ENCODE measurements around the gene C10orf67. TPM values are rescaled to one million over a fixed set of nuclear protein-coding genes. Genes with fewer than 3 reads are reported as not detected.
"Not testable (repeated sequence)": the region's sequence is repeated elsewhere in the genome, so short reads cannot be mapped to it uniquely, and the experiment has no call there.

The C10orf67 gene
- total RNA-seq, 1 donor from 2014 or later: not detected

DNA sequence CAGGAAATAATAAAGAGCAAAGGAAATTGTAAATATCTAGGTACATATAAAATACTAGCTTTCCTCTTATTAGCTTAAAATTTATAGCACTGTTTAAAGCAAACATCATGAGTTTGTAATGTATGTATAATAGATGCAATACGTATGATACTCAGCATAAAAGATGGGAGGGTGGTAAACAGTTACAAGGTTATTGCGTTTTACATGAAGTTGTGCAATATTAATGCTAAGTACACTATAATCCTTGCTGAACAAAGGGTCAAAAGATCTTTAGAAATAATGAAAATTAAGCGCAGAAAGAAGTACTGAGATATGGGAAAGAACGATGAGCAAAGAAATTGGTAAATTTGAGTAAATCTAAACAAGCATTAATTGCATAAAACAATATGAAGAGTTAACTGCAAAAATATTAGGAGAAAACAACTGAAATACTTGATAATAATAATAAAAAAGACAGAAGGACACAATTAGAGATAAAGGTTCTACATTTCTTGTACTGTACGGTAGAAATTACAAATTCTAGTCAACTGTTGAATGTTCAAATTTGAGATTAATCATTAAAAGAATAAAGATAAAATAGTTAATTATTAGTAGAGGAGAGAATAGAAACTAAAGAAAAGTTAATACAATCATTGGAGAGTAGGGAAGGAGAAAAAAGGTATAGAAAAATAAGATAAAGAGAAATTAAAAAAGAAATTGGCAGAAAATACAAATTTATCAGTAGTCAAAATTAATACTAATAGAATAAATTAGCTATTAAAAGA, 17.9 kb downstream of the C10orf67 start:
- intact Hi-C loops (cut with micrococcal nuclease): loop anchor here (5.0 kb wide), 1 partner anchor 41 kb away; no protein-coding TSS in a partner anchor

DNA sequence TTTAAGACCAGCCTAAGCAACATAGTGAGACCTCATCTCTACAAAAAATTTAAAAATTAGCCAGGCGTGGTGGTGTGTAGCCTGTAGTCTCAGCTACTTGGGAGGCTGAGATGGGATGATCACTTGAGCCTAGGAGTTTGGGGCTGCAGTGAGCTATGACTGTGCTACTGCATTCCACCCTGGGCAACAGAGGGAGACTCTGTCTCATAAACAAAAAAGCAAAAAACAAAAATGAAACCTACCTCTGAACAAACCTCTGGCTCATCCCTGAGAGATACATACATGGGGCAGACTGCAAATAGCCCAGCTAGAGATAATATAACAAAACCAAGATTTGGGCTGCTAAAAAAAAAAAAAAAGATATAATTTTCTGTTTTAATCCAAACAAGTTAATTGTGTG, 19.5 kb downstream of the C10orf67 start:
- intact Hi-C loops (cut with micrococcal nuclease): loop anchor here (5.0 kb wide), 1 partner anchor 42 kb away; no protein-coding TSS in a partner anchor

DNA sequence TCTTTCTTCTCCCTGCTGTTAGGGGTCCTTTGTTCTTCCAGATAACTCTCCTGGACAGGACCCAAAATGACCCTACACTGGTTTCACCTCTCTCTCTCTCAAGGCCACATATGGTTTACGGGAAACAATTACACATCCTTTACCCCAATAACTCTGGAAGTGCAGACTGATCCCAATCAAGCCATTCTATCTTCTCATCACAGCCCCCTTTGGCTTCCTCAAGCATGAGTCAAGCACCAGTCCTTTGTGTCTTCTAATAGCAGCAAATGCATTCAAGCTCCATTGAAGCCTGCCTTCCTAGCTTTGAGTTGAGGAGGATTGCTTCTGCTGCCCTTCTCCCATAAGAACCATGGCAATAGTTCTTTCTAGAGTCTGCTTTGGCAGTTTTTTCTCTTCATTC, 20.2 kb downstream of the C10orf67 start:
- intact Hi-C loops (cut with micrococcal nuclease): no loop called here

DNA sequence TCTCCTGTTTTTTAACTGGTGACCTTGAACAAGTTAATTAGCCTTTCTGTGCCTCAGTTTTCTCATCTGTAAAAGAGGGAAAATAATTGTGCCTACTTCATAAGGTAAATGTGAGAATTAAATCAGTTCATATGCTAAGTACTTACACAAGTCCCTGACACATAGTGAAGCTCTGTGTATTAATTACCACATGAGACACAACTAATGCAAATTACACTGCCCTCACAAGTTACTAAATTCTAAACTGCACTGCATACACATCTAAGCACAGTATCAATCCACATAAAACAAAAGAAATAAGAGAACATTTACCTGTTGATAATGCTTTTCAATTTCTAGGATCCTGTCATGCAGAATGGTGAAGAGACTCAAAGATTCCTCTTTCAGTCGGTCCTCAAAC, 22.5 kb downstream of the C10orf67 start:
- intact Hi-C loops (cut with micrococcal nuclease): no loop called here

DNA sequence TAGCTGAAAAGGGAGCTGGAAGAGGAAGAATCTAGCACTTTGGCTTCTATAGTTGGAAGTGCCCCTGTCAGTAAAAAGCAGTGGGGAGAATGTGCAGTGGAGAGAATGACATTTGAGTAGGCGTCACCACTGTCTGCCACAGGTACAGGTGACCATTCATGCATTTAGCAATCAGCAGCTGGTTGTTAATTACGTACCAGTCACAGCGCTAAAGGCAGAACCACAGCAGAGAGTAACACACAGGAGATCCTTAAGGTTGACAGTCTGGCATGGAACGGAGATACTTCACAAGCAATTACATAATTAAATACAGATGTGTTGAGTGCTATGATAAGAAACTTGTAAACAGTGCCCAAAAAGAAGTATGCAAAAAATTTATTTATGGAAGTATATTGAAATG, 24.8 kb downstream of the C10orf67 start:
- intact Hi-C loops (cut with micrococcal nuclease): no loop called here

DNA sequence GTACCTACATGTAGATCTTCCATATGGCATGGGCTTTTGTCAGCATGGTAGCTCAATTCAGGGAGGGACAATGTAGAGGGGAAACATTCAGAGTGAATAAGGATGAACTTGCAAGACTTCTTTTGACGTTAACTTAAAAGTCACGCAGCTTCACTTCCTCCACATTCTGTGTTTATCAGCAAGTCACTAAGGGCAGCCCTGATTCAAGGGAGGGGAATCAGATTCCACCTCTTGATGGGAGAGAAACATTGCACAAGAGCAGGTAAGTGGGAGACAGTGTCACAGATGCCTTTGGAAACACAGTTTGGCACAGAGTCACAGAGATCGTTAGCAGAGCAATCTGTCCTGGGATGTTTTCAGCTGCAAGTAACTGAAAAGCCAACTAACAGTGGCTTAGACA, 26.2 kb downstream of the C10orf67 start:
- intact Hi-C loops (cut with micrococcal nuclease): no loop called here

DNA sequence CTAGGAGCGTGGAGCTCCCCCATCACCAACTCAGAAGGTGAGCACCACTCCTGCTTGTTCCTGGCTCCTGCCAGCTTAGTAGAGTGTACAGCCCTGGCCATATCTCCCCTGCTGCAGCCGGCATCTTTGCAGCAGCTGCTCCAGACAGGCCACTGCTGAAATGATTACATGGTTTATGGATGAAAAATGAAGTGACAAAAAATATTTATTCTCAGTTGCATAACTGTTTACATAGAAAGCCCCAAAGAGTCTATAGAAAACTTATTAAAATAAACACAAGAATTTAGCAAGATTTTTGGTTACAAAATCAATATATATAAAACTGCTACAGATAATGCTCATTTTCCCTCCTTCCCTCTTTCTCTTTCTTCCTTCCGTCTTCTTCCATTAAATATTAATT, 27.2 kb downstream of the C10orf67 start:
- intact Hi-C loops (cut with micrococcal nuclease): no loop called here

DNA sequence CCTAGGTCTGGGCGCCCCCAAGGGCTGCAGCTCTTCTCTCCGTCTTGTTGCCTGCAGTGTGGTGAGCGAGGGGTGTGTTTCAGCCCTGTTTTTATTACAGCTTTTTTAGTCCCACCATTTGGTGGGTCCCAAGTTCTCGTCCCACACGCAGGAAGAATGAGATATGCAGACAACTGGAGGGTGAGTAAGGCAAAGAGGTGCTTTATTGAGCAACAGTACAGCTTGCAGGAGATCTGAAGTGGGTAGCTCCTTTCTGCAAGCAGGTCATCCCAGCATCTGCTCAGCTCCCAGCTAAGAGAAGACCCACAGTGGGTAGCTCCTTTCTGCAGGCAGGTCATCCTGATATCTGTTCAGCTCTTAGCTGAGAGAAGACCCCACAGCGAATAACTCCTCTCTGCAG, 28.2 kb downstream of the C10orf67 start:
- intact Hi-C loops (cut with micrococcal nuclease): no loop called here

DNA sequence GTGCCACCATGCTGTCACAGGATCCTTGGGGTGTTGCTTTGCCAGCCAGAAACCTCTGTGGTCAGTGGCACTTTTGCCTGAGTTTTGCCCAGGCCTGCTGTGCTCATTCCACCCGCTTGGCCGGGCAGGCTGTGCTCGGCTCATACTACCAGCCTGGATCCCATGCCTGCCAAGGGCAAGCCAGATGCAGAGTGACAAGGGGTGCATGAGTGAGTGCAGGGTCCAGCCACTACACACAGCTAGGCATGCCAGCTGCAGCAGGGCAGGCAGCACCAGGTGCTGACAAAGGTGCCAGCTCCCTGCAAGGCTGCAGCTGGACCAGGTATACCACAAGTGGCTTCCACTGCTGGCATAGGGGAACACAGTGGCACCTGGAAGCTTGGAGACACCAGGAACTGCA, 28.6 kb downstream of the C10orf67 start:
- intact Hi-C loops (cut with micrococcal nuclease): loop anchor here (2.0 kb wide), 1 partner anchor 215 kb away; no protein-coding TSS in a partner anchor

DNA sequence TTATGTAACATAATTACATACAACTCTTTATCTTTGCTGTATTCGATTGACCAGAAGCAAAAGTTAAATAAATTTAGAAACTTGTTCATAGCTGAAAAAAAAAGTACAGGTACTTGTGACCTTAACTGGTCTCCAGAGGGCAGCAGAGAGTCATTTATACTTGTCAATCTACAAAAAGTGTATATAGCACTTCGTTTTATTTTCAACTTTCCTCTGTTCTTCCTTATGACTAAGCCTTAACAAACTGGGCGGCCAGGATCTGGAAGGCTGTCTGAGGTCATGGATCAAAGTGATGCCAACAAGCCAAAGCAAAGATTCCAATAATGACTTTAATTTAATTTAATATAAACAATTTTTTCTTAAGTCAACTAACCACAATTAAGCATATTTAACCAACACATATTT, 29.8 kb downstream of the C10orf67 start:
- intact Hi-C loops (cut with micrococcal nuclease): loop anchor here (1.0 to 2.0 kb wide), 2 partner anchors 216 to 388 kb away; no protein-coding TSS in a partner anchor

DNA sequence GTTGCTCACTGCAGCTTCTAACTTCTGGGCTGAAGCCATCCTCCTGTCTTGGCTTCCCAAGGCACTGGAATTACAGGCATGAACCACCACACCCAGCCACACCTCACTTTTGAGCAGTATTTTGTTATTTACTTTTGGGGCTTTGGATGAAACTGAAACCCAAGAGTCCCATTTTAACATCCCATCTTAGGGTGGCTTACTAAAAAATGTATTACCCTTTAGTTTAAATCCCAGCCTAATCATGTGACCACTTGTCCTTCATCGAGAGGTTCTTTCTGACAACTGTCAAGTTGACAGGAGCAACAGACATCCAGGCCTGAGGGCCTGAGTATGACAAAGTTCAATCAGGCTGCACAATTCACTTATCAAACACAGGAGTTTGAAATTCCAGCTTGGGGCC, 33.6 kb downstream of the C10orf67 start:
- intact Hi-C loops (cut with micrococcal nuclease): no loop called here

DNA sequence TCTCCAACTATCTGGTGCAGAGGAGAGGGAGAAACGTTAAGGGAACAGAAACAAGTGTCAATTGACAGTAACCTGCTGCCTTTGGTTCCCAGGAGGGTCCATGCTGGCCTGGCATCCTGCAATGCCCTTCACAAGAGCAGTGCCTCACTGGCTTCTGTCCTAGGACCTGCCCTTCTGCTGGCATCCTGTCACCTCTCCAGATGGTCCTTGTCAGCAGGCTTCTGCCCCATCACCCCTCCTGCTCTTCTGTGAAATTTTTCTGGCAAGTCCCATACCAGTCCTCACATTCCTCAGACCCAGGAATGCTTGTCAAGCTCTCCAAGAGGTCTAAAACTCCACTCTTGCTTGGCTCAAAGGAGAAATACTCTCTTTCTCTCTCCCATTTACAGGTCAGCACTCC, 34.2 kb downstream of the C10orf67 start:
- intact Hi-C loops (cut with micrococcal nuclease): no loop called here

DNA sequence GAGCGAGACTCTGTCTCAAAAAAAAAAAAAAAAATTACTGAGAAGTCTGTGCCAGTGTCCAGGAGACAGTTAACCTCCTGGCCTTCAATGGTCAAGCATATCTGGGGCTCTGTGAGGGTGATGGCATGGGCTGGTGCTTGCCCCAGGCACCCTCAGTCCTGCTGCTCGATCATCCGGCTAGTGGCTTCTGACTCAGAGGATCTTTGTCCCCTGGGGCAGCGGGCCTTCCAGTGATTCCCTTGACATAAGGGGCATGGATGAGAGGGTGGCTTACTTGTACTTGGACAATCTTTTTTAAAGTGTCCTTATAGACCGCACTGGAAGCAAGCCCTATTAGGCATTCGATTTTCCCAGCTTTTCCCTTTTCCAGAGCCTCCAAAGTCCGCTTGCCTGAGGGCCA, 44.6 kb downstream of the C10orf67 start:
- intact Hi-C loops (cut with micrococcal nuclease): not testable (repeated sequence)

DNA sequence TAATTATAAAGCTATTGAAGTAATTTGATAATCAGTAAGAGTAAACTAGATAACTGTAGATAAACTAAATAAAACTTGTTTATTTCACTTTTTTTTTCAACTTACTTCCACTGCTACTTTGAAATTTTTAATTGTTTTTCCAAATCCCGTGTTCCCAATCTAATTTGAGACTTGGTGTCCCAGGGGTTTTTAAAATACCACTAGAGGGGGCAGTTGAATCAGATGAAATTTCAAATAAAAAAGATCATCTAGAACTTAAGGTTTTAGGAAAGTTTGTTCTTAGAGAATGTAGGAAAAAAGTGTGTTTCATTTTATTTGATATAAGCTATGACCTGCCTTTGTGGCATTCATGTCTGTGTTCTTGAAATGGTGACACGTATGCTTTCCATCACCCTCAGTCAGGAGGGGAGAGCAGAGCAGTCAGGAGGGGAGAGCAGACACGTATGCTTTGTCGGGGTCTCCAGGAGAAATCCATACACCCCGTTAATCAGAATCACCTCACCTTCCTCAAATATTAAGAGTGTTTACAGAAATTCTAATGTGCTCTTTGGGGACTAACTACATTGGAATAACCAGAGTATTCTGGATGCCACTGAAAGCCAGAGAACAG, 49.9 kb downstream of the C10orf67 start:
- intact Hi-C loops (cut with micrococcal nuclease): no loop called here

DNA sequence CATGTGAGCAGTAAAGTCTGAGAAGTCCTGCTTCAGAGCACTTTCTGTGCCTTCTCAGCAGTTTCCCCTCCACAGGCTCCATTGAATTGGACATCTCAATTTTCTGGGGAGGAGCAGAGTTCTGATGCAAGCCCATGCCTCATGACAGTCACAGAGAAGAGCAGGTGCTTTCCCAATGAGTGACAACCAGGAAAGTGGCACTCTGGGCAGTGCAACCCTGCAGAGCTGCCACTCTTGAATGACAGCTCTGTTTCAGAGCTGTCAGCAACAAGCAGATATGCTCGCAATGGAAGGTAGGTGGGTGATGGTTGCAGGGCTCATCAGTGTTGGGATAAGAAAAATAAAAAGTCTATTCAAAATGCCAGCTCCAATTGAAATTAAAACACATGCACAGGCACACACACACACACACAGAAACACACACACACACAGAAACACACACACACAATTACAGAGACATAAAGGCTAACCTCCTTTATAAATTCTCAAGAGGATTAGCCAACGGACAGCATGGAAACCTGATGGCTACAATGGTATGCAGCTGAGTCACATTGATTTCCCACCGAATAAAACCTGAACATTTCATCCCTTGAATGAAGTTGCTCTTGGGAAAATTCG, 50.5 kb downstream of the C10orf67 start:
- intact Hi-C loops (cut with micrococcal nuclease): loop anchor here (1.0 kb wide), 1 partner anchor 136 kb away; no protein-coding TSS in a partner anchor

DNA sequence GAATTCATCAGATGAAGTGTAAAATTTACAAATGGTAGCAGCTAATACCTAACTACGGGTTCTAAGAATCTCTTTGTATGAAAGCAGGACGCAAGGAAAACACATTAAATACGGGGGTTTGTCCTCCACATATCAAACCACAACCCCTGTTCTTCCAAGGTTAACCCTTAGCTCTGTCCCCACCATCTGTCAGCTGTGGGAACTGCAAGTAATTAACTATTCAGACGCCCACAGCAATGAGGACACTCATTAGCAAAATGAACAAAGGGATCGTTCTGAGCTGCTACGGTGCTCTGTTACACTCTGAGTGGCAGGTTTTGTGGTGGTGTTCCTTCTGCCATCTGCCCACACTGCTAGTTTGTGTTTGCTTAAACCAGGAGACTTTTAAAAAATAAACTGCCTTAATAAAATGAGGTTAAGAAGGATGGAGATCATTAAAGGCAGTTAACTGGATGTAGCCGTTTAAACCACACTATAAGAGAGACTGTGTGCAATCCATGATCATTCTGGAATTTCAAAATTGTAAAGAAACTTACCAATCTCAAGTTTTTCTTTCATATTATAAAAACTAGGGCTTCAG, 51.4 kb downstream of the C10orf67 start:
- intact Hi-C loops (cut with micrococcal nuclease): loop anchor here (1.0 kb wide), 1 partner anchor 135 kb away; no protein-coding TSS in a partner anchor

DNA sequence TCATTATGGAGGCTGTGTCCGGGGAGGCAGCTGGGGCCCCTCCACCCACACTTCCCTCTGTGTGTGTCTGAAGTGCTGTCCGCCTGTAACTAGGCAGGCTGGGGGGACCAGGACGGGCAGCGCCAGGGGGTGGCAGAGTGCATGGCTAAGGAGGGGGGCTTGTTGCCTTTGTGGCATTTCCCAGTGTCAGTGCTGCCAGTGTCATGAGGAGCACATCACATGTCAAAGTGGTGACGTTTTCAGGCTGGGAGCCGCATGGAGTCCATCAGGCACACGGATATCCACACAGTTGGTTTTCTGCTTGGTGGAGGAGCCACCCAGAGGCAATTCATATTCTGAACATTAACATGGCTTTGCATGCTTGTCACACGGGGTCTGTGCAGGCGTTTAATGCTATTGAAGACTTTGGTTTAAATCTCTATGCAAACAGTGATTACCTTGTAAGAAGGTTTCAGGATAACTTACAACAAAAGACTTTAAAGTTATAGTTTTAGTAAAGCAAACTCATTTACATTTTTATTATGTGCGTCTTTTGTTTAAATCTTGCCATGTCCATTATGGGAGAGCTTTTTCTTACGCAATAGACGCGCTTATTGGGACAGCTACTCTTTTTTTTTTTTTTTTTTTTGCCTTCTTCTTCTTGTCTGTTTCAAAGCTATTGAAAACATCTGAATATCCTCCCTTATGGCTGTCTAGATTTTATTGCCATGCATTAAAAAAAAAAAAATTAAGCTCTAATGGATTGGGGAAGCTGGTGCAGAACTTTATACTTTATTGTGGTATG, 52.9 kb downstream of the C10orf67 start:
- intact Hi-C loops (cut with micrococcal nuclease): no loop called here

DNA sequence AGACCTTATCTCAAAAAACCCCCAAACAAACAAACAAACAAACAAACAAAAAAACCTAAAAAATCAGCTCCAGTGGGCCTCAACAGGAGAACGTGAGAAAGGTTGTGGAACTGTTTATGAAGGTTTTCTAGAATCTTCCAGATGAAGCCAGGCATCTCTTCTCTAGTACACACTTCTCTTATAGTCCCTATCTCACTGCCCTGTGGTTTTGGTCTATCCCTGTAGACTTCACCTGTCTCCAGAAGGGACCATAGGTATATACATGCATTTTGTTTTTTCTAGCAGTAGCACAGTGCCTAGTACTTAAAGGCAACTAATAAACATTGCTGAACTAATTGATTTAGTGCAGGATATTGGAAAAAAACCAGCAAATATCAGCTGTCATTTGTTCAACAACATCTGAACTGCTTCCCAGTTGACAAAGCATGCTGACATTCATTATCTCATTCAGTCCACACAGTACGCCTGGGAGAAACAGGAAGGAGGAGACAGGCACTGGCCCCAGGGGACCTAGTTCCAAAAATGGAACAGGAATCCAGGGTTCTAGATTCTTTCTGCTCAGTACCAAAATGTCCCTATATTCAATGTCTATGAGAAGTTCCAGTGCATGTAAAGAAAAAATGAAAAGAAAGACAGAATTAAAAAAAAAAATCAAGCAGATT, 59.8 kb downstream of the C10orf67 start:
- intact Hi-C loops (cut with micrococcal nuclease): no loop called here

DNA sequence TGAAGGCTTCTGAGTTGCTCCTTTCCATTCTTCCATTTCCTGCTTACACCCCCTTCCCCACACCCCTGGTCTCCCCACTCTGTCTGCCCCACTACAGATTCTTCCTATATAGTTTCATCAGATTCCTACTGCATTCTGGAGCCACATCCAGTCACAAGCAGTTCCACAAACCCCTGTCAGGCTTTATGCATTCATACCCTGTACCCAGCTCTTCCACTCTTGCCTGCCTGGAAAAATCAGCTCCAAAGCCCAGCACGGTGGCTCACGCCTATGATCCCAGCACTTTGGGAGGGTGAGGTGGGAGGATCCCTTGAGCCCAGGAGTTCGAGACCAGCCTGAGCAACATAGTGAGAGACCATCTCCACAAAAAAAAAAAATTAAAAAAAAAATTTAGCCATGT, 60.4 kb downstream of the C10orf67 start:
- intact Hi-C loops (cut with micrococcal nuclease): no loop called here

DNA sequence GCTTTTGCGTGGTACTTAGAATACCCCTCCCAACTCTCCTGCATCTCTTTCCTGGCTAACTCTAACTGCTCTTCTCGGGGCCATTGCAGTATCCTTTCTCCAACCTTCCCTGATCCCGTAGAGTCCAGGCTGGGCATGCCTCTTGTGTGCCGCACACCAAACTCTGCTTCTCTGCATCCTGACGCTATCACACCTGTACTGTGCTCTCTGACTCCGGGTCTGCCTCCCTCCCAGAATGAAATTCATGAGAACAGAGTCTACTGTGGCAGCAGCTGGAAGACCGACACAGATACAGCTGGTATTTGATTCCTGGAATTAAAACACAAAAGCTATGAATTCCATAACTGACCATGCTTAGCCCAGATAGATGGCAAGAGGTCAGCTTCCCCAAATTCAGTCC, 60.9 kb downstream of the C10orf67 start:
- intact Hi-C loops (cut with micrococcal nuclease): no loop called here

DNA sequence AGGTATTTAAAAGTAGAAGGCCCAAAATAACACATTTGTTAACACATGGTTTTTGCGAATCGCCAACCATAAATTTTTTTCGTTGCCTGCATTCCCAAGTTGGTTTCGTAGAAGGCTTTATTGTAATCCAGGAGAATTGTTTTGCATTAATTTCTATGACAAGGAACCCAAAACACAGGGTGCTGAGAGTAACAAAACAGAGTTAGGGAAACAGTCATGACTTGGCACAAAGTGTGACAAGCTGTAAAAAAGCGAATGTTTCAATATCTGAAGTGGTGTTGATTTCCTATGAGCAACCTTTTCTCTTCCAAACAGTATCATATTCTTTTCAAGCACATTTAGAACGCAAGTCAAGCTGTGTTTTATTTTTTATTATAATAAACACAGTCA, 63.6 kb downstream of the C10orf67 start:
- intact Hi-C loops (cut with micrococcal nuclease): no loop called here
